ENCODE results near the gene MRAP2.
"Not testable (repeated sequence)": the region's sequence is repeated elsewhere in the genome, so short reads cannot be mapped to it uniquely, and the experiment has no call there.

The MRAP2 gene

GRCh38 chr6:84078335-84078734, 44.8 kb downstream of the MRAP2 start:
- DNase-seq: no peak

- no peak for DNase-seq
These were observed 47.6 kb downstream of the MRAP2 start for GRCh38 chr6:84081222-84081621.

GRCh38 chr6:84082689-84083265, 49.2 kb downstream of the MRAP2 start:
- no peak for DNase-seq

GRCh38 chr6:84084705-84085104, 51.1 kb downstream of the MRAP2 start:
- not testable (repeated sequence) for DNase-seq

GRCh38 chr6:84086056-84086455, 52.5 kb downstream of the MRAP2 start:
- DNase-seq: no peak

- no peak for DNase-seq
These were observed 53.2 kb downstream of the MRAP2 start for GRCh38 chr6:84086545-84087429.

- no peak for DNase-seq
These were observed 55.5 kb downstream of the MRAP2 start for GRCh38 chr6:84089081-84089480.

GRCh38 chr6:84089552-84089951, 56.0 kb downstream of the MRAP2 start:
- DNase-seq: no peak

GRCh38 chr6:84093441-84094435, 60.2 kb downstream of the MRAP2 start:
- DNase-seq: no peak

- DNase-seq: no peak
These were observed 61.6 kb downstream of the MRAP2 start for GRCh38 chr6:84095156-84095555.

GRCh38 chr6:84103029-84103428, 69.5 kb downstream of the MRAP2 start:
- DNase-seq: no peak

GRCh38 chr6:84105215-84105924, 71.8 kb downstream of the MRAP2 start:
- not testable (repeated sequence) for DNase-seq

GRCh38 chr6:84107495-84107894, 73.9 kb downstream of the MRAP2 start:
- DNase-seq: no peak

GRCh38 chr6:84111351-84111750, 77.8 kb downstream of the MRAP2 start:
- DNase-seq: not testable (repeated sequence)

GRCh38 chr6:84114933-84115594, 81.5 kb downstream of the MRAP2 start:
- not testable (repeated sequence) for DNase-seq

- DNase-seq: no peak
These were observed 84.6 kb downstream of the MRAP2 start for GRCh38 chr6:84118191-84118590.

- DNase-seq: no peak
These were observed 85.7 kb downstream of the MRAP2 start for GRCh38 chr6:84119277-84119676.

GRCh38 chr6:84123186-84123585, 89.6 kb downstream of the MRAP2 start:
- no peak for DNase-seq

- DNase-seq: not testable (repeated sequence)
These were observed 96.0 kb downstream of the MRAP2 start for GRCh38 chr6:84129588-84129987.

GRCh38 chr6:84133385-84133784, 99.8 kb downstream of the MRAP2 start:
- DNase-seq: not testable (repeated sequence)

GRCh38 chr6:84135291-84135690, 101.7 kb downstream of the MRAP2 start:
- DNase-seq: no peak

Measured in activated CD4-positive, CD25-positive, alpha-beta regulatory T cell treated with anti-CD3 and anti-CD28 coated beads, Interleukin-2, amount 50 U/mL, for 72 hours (primary cell).